Heart left ventricle (tissue), 16 donors: ENCODE measurements around the gene ZNF598. TPM values are rescaled to one million over a fixed set of nuclear protein-coding genes. Genes with fewer than 3 reads are reported as not detected.

Experiments used
- ATAC-seq, 4 donors: fragments of 200-7000 bp; cut with Tn5 transposase; one replicate each; pipeline ENCODE4 v1.9.1; 2020 to 2022; ENCODE audit warnings: moderate library complexity in 4 of 4, mild to moderate bottlenecking in 3 of 4, moderate number of reproducible peaks in 1 of 4
- DNase-seq, 5 donors: peaks; one replicate each; pipeline ENCODE4 v3.0.0-alpha.2; 2020
- H3K27ac ChIP-seq, 12 donors: fragments of 200-600 bp; sonication (generic) in 4 of 12; one replicate each; pipeline versions ENCODE4 v1.5.0 to v1.8.0; 2016 to 2022; ENCODE audit warnings: mild to moderate bottlenecking in 2 of 12
- H3K27me3 ChIP-seq, 9 donors: fragments of 200-600 bp; sonication (generic) in 2 of 9; one replicate each; pipeline versions ENCODE4 v1.5.1 to v1.8.0; 2016 to 2022; ENCODE audit warnings: mild to moderate bottlenecking in 3 of 9
- H3K36me3 ChIP-seq, 9 donors: fragments of 200-600 bp; sonication (generic) in 2 of 9; one replicate each; pipeline versions ENCODE4 v1.5.0 to v1.8.0; 2018 to 2022; ENCODE audit warnings: mild to moderate bottlenecking in 2 of 9
- H3K4me1 ChIP-seq, 12 donors: fragments of 200-600 bp; sonication (generic) in 4 of 12; one replicate each; pipeline versions ENCODE4 v1.5.0 to v1.8.0; 2016 to 2022; ENCODE audit warnings: mild to moderate bottlenecking in 3 of 12
- H3K4me3 ChIP-seq, 12 donors: fragments of 200-600 bp; sonication (generic) in 4 of 12; one replicate each; pipeline versions ENCODE4 v1.5.0 to v1.8.0; 2017 to 2022; ENCODE audit warnings: mild to moderate bottlenecking in 9 of 12, moderate library complexity in 4 of 12
- H3K9me3 ChIP-seq, 12 donors: fragments of 200-600 bp; sonication (generic) in 4 of 12; one replicate each; pipeline versions ENCODE4 v1.5.0 to v1.8.0; 2016 to 2022; ENCODE audit warnings: mild to moderate bottlenecking in 1 of 12
- POLR2A ChIP-seq, 2 donors: fragments of 450-650 bp; IDR thresholded peaks; one replicate each; pipeline ENCODE4 v1.6.1; 2017; ENCODE audit warnings: antibody characterized with exemption in 2 of 2, mild to moderate bottlenecking in 2 of 2, moderate library complexity in 2 of 2
- WGBS, 4 donors: extraction: QIAGEN DNeasy Blood & Tissue Kit in 2 of 4; methylation state at CpG; one replicate each; pipeline versions ENCODE4 v1.1.5 to v1.1.7; 2013 to 2018; 5-methylcytosine and 5-hydroxymethylcytosine counted together
- intact Hi-C, 10 donors: fragments of 100-400 bp; cut with DNase I; formaldehyde crosslinking; loops; one replicate each; pipeline versions ENCODE4 v1.11.1 to v1.14.2; 2022
- polyA plus RNA-seq, 2 donors: library from polyadenylated mRNA; stranded (reverse); fragments of 200-250 nt; gene quantifications; one replicate each; pipeline ENCODE4 v1.2.3, GENCODE V29; 2013
- total RNA-seq, 9 donors: library from RNA; depleted of rRNA in 2 of 9; stranded (reverse); fragments of >200 nt in 2 of 9; fragmentation: NEBNext Ultra II Directional in 3 of 9; extraction: Animal tissue kit (Norgen Biotek cat#: 25700) in 3 of 9; gene quantifications; one replicate each; pipeline versions ENCODE4 v1.1.0 to v1.2.4, GENCODE V29; 2016 to 2023
- TF ChIP-seq, protein P1 (sequence below), 12 donors: fragments of 200-600 bp; sonication (generic) in 4 of 12; IDR thresholded peaks; one replicate each; pipeline versions ENCODE4 v1.5.0 to v1.8.0; 2018 to 2022; ENCODE audit warnings: antibody characterized with exemption in 12 of 12, mild to moderate bottlenecking in 5 of 12
- donor health status: ischemic (EF 13 %, LVEDD 7.1; RV severe dilation, severe dysfunction).
- donor health status: healthy with polysubstance abuse.
- donor health status: DM: no; HTN: yes; CAD: no.
- donor health status: DM: no; HTN: no; CAD: no.
- donor health status: ischemic (EF 25% LVEDD 6.9; RV normal size, moderate dysfunction).
- donor health status: ischemic (EF 25% LVEDD 5.7; RV mildly dilated, moderate dysfunction).
- donor health status: healthy.
- donor health status: DM: yes; HTN: yes; CAD: no.
- donor health status: ischemic (EF 35%, LVEDD 5.7; RV mildly dilated, moderate dysfunction).
- donor health status: nonischemic (EF 11% LVEDD 7.7; RV severe dilation, severe dysfunction).
- donor health status: DM: yes; HTN: yes; CAD: no.
- donor health status: PGD.
- donor health status: ischemic (EF 29% LVEDD 5.4; RV normal size, mild dysfunction).
- donor health status: nonischemic (EF 23%, LVEDD 6.1; RV moderate dilation, normal function).

ZNF598 gene
- total and polyA plus RNA-seq, 11 donors: 9.4 to 47.4 (median 17.0) TPM

DNA sequence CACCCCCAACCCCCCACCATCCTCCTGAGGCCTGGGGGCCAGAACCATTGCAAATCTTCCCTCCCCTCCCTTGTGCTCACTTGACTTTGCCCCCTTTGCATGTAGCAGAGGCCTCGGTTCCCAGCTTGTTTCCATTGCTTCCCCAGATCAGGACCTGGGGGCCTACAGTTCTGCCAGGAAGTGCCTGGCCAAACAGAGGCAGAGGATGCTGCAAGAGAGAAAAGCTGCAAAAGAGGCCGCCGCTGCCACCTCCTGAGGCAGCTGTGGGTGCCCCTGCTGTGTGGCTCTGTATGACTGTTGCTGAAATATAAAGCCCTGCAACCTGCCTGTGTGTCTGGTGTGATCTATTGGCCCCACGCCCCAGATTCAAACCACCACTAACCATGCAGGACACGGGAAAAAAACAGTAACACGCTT, 48.0 kb downstream of the ZNF598 start:
- DNase-seq (no peak), ATAC-seq (no peak)
- peaks cover 0 to 33% (median 31%) of the 10 kb centered on the region in 9 donors for H3K36me3 ChIP-seq
- H3K4me1 ChIP-seq: peaks cover 7 to 53% (median 37%) of the 10 kb centered on the region in 12 donors
- no peaks in the 10 kb centered on the region for H3K9me3 ChIP-seq
- peak overlapping the region in 1 of 12 donors; percentile 3 for H3K4me3 ChIP-seq
- no peaks in the 10 kb centered on the region for H3K27me3 ChIP-seq
- WGBS, 4 donors: 60 to 72% (median 66%) methylated on average over 6 of the region's 6 CpGs
- intact Hi-C loops: loop anchor here in 1 of 10 donors (1.0 kb wide), 1 partner anchor 18 kb away; the partner anchor contains the start of gene MSRB1
- no peak overlapping the region for H3K27ac ChIP-seq
- TF ChIP-seq POLR2A (IDR thresholded peaks at IDR 0.05): no peak
- TF ChIP-seq, protein P1, sequence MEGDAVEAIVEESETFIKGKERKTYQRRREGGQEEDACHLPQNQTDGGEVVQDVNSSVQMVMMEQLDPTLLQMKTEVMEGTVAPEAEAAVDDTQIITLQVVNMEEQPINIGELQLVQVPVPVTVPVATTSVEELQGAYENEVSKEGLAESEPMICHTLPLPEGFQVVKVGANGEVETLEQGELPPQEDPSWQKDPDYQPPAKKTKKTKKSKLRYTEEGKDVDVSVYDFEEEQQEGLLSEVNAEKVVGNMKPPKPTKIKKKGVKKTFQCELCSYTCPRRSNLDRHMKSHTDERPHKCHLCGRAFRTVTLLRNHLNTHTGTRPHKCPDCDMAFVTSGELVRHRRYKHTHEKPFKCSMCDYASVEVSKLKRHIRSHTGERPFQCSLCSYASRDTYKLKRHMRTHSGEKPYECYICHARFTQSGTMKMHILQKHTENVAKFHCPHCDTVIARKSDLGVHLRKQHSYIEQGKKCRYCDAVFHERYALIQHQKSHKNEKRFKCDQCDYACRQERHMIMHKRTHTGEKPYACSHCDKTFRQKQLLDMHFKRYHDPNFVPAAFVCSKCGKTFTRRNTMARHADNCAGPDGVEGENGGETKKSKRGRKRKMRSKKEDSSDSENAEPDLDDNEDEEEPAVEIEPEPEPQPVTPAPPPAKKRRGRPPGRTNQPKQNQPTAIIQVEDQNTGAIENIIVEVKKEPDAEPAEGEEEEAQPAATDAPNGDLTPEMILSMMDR (IDR thresholded peaks at IDR 0.05): no peak

DNA sequence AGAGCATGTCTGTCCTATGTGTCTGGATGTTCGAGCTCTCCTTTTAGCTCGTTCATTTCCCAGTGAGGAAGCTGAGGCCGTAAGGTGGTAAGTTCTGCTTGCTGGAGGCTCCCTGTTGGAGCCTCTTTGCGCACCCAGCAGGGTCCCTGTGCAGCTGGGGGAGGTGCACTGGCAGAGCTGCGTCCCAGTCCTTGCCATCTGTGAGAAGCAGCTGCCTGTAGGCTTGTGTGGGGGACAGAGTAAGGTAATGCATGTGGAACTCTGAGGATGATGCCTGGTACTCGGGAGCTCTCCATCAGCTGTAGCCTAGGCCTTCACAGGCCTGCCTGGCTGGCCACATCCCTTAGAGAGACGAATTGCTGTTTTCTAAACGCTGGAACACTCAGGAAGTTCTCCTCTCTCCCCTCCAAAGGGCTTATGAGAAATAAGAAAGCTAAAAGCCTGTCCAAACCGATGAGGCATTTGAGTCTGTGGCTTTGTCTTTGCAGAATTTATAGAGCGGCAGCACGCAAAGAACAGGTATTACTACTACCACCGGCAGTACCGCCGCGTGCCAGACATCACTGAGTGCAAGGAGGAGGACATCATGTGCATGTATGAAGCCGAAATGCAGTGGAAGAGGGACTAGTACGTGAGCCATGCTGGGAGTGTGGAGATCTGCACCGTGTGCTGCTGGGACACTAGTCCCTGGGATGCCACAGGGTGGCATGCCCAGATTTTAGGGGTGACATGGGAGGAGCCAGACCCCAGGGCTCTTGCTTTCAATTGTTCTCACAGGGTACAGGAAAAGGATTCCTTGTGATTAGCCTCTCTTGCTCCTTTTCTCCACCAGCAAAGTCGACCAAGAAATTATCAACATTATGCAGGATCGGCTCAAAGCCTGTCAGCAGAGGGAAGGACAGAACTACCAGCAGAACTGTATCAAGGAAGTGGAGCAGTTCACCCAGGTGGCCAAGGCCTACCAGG, 48.7 kb downstream of the ZNF598 start:
- DNase-seq: no peak

DNA sequence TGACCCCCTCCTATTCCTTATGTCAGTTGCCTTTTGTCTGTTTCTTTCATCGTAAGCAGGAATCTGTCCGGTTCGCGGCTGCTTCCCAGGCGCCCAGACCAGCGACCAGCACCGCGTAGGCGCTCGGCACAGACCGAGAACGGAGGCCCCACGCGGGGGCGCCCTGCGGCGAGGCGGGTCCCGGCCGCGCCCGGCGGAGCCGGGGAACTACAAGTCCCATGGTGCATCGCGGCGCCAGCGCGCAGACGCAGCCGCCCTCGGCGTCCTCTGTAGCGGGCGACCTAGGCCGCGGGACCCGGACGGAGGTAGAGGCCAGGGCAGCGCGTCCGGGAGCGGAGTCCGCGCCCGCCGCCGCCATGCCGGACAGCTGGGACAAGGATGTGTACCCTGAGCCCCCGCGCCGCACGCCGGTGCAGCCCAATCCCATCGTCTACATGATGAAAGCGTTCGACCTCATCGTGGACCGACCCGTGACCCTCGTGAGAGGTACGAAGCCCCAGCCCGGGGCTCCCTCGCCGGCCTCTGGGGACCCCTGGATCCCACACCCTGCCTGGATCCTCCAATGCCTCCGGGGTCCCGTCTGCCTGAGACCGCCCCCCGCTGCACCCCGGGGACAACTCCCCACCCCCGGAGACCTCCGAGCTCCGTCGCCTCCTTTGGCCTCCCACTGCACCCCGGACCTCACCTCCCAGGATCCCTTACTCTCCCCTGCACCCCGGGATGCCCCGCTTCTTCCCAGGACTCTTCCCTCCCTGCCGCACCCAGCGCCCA, 50.2 kb downstream of the ZNF598 start, which contains the start of gene NDUFB10:
Gene NDUFB10, plus strand, starts transcription at position 270 of the 771 bp plus-strand sequence. Its CDS starts 87 bp downstream, at position 357.
- peaks cover 7 to 44% (median 29%) of the 10 kb centered on the region in 12 donors for H3K4me1 ChIP-seq

More for the DNA sequence above, 48.7 kb downstream of the ZNF598 start:
- peak overlapping the region in 10 of 12 donors; percentile 69 to 100 (median 92) for H3K4me3 ChIP-seq
- TF ChIP-seq POLR2A (IDR thresholded peaks at IDR 0.05): no peak
- TF ChIP-seq, protein P1 (IDR thresholded peaks at IDR 0.05): no peak
- peak overlapping the region in 9 of 12 donors; percentile 11 to 99 (median 94) for H3K27ac ChIP-seq
- no peaks in the 10 kb centered on the region for H3K9me3 ChIP-seq
- peaks cover 0 to 33% (median 31%) of the 10 kb centered on the region in 9 donors for H3K36me3 ChIP-seq
- H3K27me3 ChIP-seq: no peaks in the 10 kb centered on the region
- WGBS, 4 donors: 42 to 54% (median 51%) methylated on average over 20 of the region's 20 CpGs
- no peak for ATAC-seq
- intact Hi-C loops: loop anchor here in 1 of 10 donors (1.0 kb wide), 1 partner anchor 18 kb away; the partner anchor contains the start of gene MSRB1
- H3K4me1 ChIP-seq: peaks cover 7 to 51% (median 35%) of the 10 kb centered on the region in 12 donors

More for the DNA sequence above, 50.2 kb downstream of the ZNF598 start, which contains the start of gene NDUFB10:
- no peaks in the 10 kb centered on the region for H3K9me3 ChIP-seq
- no peaks in the 10 kb centered on the region for H3K27me3 ChIP-seq
- TF ChIP-seq, protein P1 (IDR thresholded peaks at IDR 0.05): peak; percentile 50 to 92 (median 76)
- TF ChIP-seq POLR2A (IDR thresholded peaks at IDR 0.05): peak; percentile 89 to 99
- H3K4me3 ChIP-seq: peak within 1 kb of the TSS; percentile 68 to 100 (median 90)
- ATAC-seq (peak; percentile 77 to 91 (median 90)), DNase-seq (peak; percentile 94 to 98 (median 96))
- H3K36me3 ChIP-seq: peaks cover 0 to 33% (median 31%) of the 10 kb centered on the region in 9 donors
- intact Hi-C loops: no loop called here
- H3K27ac ChIP-seq: peak within 1 kb of the TSS; percentile 87 to 99 (median 94)
- 0 to 1% (median 1%) methylated on average over 42 to 79 of the region's 79 CpGs for WGBS, 4 donors
